Liver (tissue), 9 donors: ENCODE measurements around the gene TDRD5. TPM values are rescaled to one million over a fixed set of nuclear protein-coding genes. Genes with fewer than 3 reads are reported as not detected.
A peak's percentile ranks its signal among the peaks of the same experiment; 100 is the strongest.

Experiments
- DNase-seq: peaks from one replicate; pipeline ENCODE4 v3.0.0-alpha.2; 2017; ENCODE audit warnings: low spot score
- H3K27ac ChIP-seq, 2 donors: one replicate each; pipeline ENCODE4 v1.7.0; 2013; ENCODE audit warnings: inconsistent platforms in 2 of 2, low read length in 2 of 2, control low read depth in 1 of 2, low read depth in 1 of 2, mild to moderate bottlenecking in 1 of 2
- H3K27me3 ChIP-seq, 4 donors: one replicate each; pipeline versions ENCODE4 v1.6.1 to v1.7.0; 2013; ENCODE audit warnings: low read length in 3 of 4, inconsistent platforms in 1 of 4, mild to moderate bottlenecking in 1 of 4, moderate library complexity in 1 of 4; ENCODE audit not compliant: control insufficient read depth in 4 of 4, insufficient read depth in 4 of 4
- H3K36me3 ChIP-seq, 4 donors: one replicate each; pipeline versions ENCODE4 v1.6.1 to v1.7.0; 2013; ENCODE audit warnings: low read length in 3 of 4, mild to moderate bottlenecking in 3 of 4, low read depth in 1 of 4, moderate library complexity in 1 of 4; ENCODE audit not compliant: control insufficient read depth in 4 of 4, insufficient read depth in 3 of 4
- H3K4me1 ChIP-seq, 4 donors: one replicate each; pipeline versions ENCODE4 v1.6.1 to v1.7.0; 2013; ENCODE audit warnings: low read length in 3 of 4, mild to moderate bottlenecking in 3 of 4, moderate library complexity in 1 of 4; ENCODE audit not compliant: control insufficient read depth in 4 of 4, insufficient read depth in 4 of 4
- H3K4me3 ChIP-seq, 3 donors: one replicate each; pipeline versions ENCODE4 v1.6.1 to v1.7.0; 2013; ENCODE audit warnings: low read length in 3 of 3, control low read depth in 1 of 3, low read depth in 1 of 3, mild to moderate bottlenecking in 1 of 3
- H3K9ac ChIP-seq, 2 donors: one replicate each; pipeline ENCODE4 v1.7.0; 2013; ENCODE audit warnings: low read length in 2 of 2, mild to moderate bottlenecking in 2 of 2, moderate library complexity in 2 of 2, control low read depth in 1 of 2, low read depth in 1 of 2
- H3K9me3 ChIP-seq, 4 donors: one replicate each; pipeline versions ENCODE4 v1.6.1 to v1.7.0; 2013; ENCODE audit warnings: low read length in 3 of 4; ENCODE audit not compliant: control insufficient read depth in 4 of 4
- ATF3 ChIP-seq: IDR thresholded peaks from 2 replicates; pipeline ENCODE4 v1.6.1; 2016; ENCODE audit warnings: antibody characterized with exemption
- CTCF ChIP-seq: fragments of 150-350 bp; IDR thresholded peaks from 2 replicates; pipeline ENCODE4 v1.5.1; 2017; ENCODE audit warnings: improper control_type of control experiment, low read depth, low read length; ENCODE audit not compliant: missing input control
- EGR1 ChIP-seq, 2 donors: IDR thresholded peaks; 2 replicates each; pipeline ENCODE4 v1.6.1; 2016 to 2018; ENCODE audit warnings: antibody characterized with exemption in 2 of 2, low read depth in 2 of 2
- FOXA1 ChIP-seq: IDR thresholded peaks from 2 replicates; pipeline ENCODE4 v1.6.1; 2016; ENCODE audit warnings: antibody characterized with exemption
- FOXA2 ChIP-seq: IDR thresholded peaks from 2 replicates; pipeline ENCODE4 v1.6.1; 2016; ENCODE audit warnings: antibody characterized with exemption
- GABPA ChIP-seq, 2 donors: IDR thresholded peaks in 1 of 2; conservative IDR thresholded peaks in 1 of 2; 2 replicates each; pipeline ENCODE4 v1.6.1; 2016; ENCODE audit warnings: antibody characterized with exemption in 2 of 2, mild to moderate bottlenecking in 1 of 2, moderate library complexity in 1 of 2
- HNF4A ChIP-seq, 2 donors: conservative IDR thresholded peaks; 2 replicates each; pipeline ENCODE4 v1.6.1; 2016; ENCODE audit warnings: antibody characterized with exemption in 2 of 2, mild to moderate bottlenecking in 2 of 2
- HNF4G ChIP-seq: IDR thresholded peaks from 2 replicates; pipeline ENCODE4 v1.6.1; 2016; ENCODE audit warnings: antibody characterized with exemption
- JUND ChIP-seq, 2 donors: IDR thresholded peaks; 2 replicates each; pipeline ENCODE4 v1.6.1; 2016; ENCODE audit warnings: antibody characterized with exemption in 2 of 2
- MAX ChIP-seq: IDR thresholded peaks from 2 replicates; pipeline ENCODE4 v1.6.1; 2016; ENCODE audit warnings: antibody characterized with exemption
- NR2F2 ChIP-seq: IDR thresholded peaks from 2 replicates; pipeline ENCODE4 v1.6.1; 2016; ENCODE audit warnings: antibody characterized with exemption
- RAD21 ChIP-seq, 2 donors: IDR thresholded peaks; 2 replicates each; pipeline ENCODE4 v1.6.1; 2016; ENCODE audit warnings: antibody characterized with exemption in 2 of 2, mild to moderate bottlenecking in 2 of 2
- REST ChIP-seq: IDR thresholded peaks from 2 replicates; pipeline ENCODE4 v1.6.1; 2016; ENCODE audit warnings: antibody characterized with exemption, mild to moderate bottlenecking
- RXRA ChIP-seq, 2 donors: IDR thresholded peaks; 2 replicates each; pipeline ENCODE4 v1.6.1; 2017 to 2018; ENCODE audit warnings: antibody characterized with exemption in 2 of 2, mild to moderate bottlenecking in 1 of 2
- SP1 ChIP-seq: IDR thresholded peaks from 2 replicates; pipeline ENCODE4 v1.6.1; 2018; ENCODE audit warnings: antibody characterized with exemption, mild to moderate bottlenecking
- TAF1 ChIP-seq: conservative IDR thresholded peaks from 2 replicates; pipeline ENCODE4 v1.6.1; 2016; ENCODE audit warnings: antibody characterized with exemption, mild to moderate bottlenecking
- YY1 ChIP-seq: IDR thresholded peaks from 2 replicates; pipeline ENCODE4 v1.6.1; 2016; ENCODE audit warnings: antibody characterized with exemption, mild to moderate bottlenecking
- ZBTB33 ChIP-seq: IDR thresholded peaks from 2 replicates; pipeline ENCODE4 v1.6.1; 2016; ENCODE audit warnings: antibody characterized with exemption
- polyA plus RNA-seq, 2 donors: library from polyadenylated mRNA; stranded (reverse) in 1 of 2; unstranded in 1 of 2; fragments of 200-250 nt in 1 of 2; fragments of >200 nt in 1 of 2; fragmentation: Nextera tagmentation in 1 of 2; extraction: Ambion mirVana in 1 of 2; gene quantifications; one replicate each; pipeline versions ENCODE4 v1.2.1 to v1.2.3, GENCODE V29; 2013 to 2015
- total RNA-seq, 2 donors: library from RNA; depleted of rRNA; stranded (reverse); fragments of >200 nt; gene quantifications; one replicate each; pipeline ENCODE4 v1.2.3, GENCODE V29; 2014
- donor health status: healthy.
- donor health status: healthy.
- donor health status: healthy.
- donor health status: healthy.
- donor health status: healthy.

TDRD5 gene
- total and polyA plus RNA-seq, 4 donors, result not detected

- no peak for DNase-seq
- no peak overlapping the region for H3K4me3 ChIP-seq
- H3K36me3 ChIP-seq, result no peaks in the 10 kb centered on the region
- H3K4me1 ChIP-seq, result no peaks in the 10 kb centered on the region
- no peaks in the 10 kb centered on the region for H3K27me3 ChIP-seq
- no peak overlapping the region for H3K9ac ChIP-seq
- peaks cover 4 to 33% (median 18%) of the 10 kb centered on the region in 4 donors for H3K9me3 ChIP-seq
- no peak overlapping the region for H3K27ac ChIP-seq
- no peak for TF ChIP-seq FOXA1
- no peak for TF ChIP-seq GABPA (IDR thresholded peaks at IDR 0.05 in 1 of 2, conservative IDR thresholded peaks at IDR 0.05 in 1 of 2)
- TF ChIP-seq CTCF, result no peak
- TF ChIP-seq NR2F2, result no peak
- no peak for TF ChIP-seq HNF4A (conservative IDR thresholded peaks at IDR 0.05)
- TF ChIP-seq SP1, result no peak
- TF ChIP-seq EGR1 (IDR thresholded peaks at IDR 0.05; ENCODE audit: low read depth in 2 of 2), result no peak
- TF ChIP-seq REST, result no peak
- no peak for TF ChIP-seq MAX
- no peak for TF ChIP-seq ATF3
- TF ChIP-seq HNF4G, result no peak
- no peak for TF ChIP-seq ZBTB33
- TF ChIP-seq RXRA (IDR thresholded peaks at IDR 0.05), result no peak
- no peak for TF ChIP-seq TAF1
- no peak for TF ChIP-seq RAD21 (IDR thresholded peaks at IDR 0.05)
- TF ChIP-seq JUND (IDR thresholded peaks at IDR 0.05), result no peak
Observed at GRCh38 chr1:179714623-179715022, 123.0 kb downstream of the TDRD5 start.

- TF ChIP-seq RAD21 (IDR thresholded peaks at IDR 0.05) (no peak), ZBTB33 (no peak), ATF3 (no peak), HNF4G (no peak), HNF4A (conservative IDR thresholded peaks at IDR 0.05) (no peak), RXRA (IDR thresholded peaks at IDR 0.05) (no peak), SP1 (no peak), NR2F2 (no peak), REST (no peak), GABPA (IDR thresholded peaks at IDR 0.05 in 1 of 2, conservative IDR thresholded peaks at IDR 0.05 in 1 of 2) (no peak), FOXA2 (no peak), YY1 (no peak)
- Histone ChIP-seq H3K36me3 (no peaks in the 10 kb centered on the region), H3K27ac (no peak overlapping the region), H3K4me1 (no peaks in the 10 kb centered on the region), H3K9ac (no peak overlapping the region), H3K27me3 (no peaks in the 10 kb centered on the region), H3K4me3 (peak overlapping the region in 1 of 3 donors; percentile 5), H3K9me3 (peaks cover 4 to 41% (median 19%) of the 10 kb centered on the region in 4 donors)
- no peak for DNase-seq
Observed at GRCh38 chr1:179719272-179719671, 127.6 kb downstream of the TDRD5 start.
